HG03135 (cell line): ENCODE data around the gene DENND1C.

ENCODE experiments used
- ATAC-seq: cut with Tn5 transposase; IDR thresholded peaks from one replicate; pipeline ENCODE4 v1.9.1; 2021; ENCODE audit warnings: mild to moderate bottlenecking, moderate library complexity; ENCODE audit not compliant: unreplicated experiment

The DENND1C gene

GRCh38 chr19:6425732-6426620 lies 55.6 kb downstream of the DENND1C start:
- ATAC-seq = no peak

- ATAC-seq = peak; percentile 85
Observed at GRCh38 chr19:6424939-6425731, 56.5 kb downstream of the DENND1C start.

GRCh38 chr19:6424195-6424938 lies 57.2 kb downstream of the DENND1C start, which contains the start of gene KHSRP:
TSS of gene KHSRP (minus strand) at chr19:6424811. CDS start at chr19:6424701, 110 bp downstream.
- ATAC-seq = no peak

GRCh38 chr19:6423499-6424194 lies 57.9 kb downstream of the DENND1C start:
- ATAC-seq = no peak

- no peak for ATAC-seq
Observed at GRCh38 chr19:6421075-6422014, 60.2 kb downstream of the DENND1C start.

GRCh38 chr19:6418562-6418932 lies 63.0 kb downstream of the DENND1C start:
- no peak for ATAC-seq

- no peak for ATAC-seq
Observed at GRCh38 chr19:6417713-6418561, 63.6 kb downstream of the DENND1C start.
